Thyroid gland (tissue), 4 donors: ENCODE data around the gene CCDC192.

Source experiments
- CTCF ChIP-seq, 6 experiments: fragments of 200-600 bp in 3 of 6; fragments of 450-650 bp in 3 of 6; sonication (generic) in 3 of 6; IDR thresholded peaks; one replicate each; pipeline ENCODE4 v1.5.1; 2016 to 2019; ENCODE audit warnings: antibody characterized with exemption in 6 of 6, mild to moderate bottlenecking in 2 of 6, inconsistent platforms in 1 of 6, moderate library complexity in 1 of 6
- POLR2A ChIP-seq, 2 donors: fragments of 450-650 bp; IDR thresholded peaks; one replicate each; pipeline ENCODE4 v1.6.1; 2017; ENCODE audit warnings: antibody characterized with exemption in 2 of 2, mild to moderate bottlenecking in 2 of 2, moderate library complexity in 1 of 2

- TF ChIP-seq CTCF (IDR thresholded peaks at IDR 0.05), result no peak
- no peak for TF ChIP-seq POLR2A (IDR thresholded peaks at IDR 0.05)
Observed at GRCh38 chr5:127769386-127769785, 66.2 kb downstream of the CCDC192 start.
